ENCODE measurements around the gene KLF1. TPM values are rescaled to one million over a fixed set of nuclear protein-coding genes. Genes with fewer than 3 reads are reported as not detected.

KLF1 gene
- total and polyA plus RNA-seq, 2 of the 13 experiments (the other 11 are each of a cell fraction or from before 2014, with no cell fraction given): not detected

DNA sequence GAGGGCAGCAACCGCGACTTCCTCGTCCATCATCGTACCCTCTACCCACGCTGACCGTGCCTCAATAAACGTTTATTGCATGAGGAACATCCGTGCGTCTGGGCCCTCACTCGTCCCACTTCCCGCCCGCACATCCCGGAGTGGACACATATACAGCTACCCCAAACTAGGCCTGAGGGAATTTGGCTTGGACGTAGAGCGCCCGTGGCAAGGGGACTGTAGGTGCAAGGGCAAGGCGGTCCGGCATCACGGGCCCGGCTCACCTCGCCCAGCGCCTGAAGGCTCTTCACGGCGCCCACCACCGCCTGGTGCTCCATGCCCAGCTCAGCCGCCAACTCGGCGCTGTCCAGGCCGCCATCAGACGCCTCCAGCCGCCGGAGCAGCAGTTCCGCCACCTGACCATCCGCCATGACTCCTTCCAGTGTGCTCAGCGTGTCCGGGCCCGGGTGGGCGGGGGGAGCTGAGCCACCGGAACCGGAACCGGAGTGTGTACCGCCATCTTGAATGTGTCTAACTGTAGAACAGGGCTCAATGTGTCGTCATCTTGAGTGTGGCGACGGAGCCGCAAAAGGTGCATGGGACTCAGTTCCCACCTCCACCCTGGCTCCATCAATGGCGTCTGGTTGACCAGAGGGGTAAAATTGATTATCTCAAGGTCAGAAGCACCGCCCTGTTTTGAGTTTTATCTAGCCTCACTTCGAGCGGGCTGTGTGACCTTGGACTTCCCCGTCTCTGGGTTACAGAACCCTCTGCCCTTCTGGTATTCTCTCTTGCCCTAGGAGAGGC, 46.5 kb upstream of the KLF1 start, which contains the start of gene FARSA (continued):
- TF ChIP-seq ZNF773 (CRISPR knock-in tag; IDR thresholded peaks at IDR 0.05; ENCODE audit: borderline replicate concordance): no peak; the same call in 1 of the 2 replicates
- TF ChIP-seq ZMYM4 (CRISPR knock-in tag; IDR thresholded peaks at IDR 0.05): 0 out of 2 replicates have a peak, but pooled peaks have one; percentile 13
- TF ChIP-seq, protein P1, sequence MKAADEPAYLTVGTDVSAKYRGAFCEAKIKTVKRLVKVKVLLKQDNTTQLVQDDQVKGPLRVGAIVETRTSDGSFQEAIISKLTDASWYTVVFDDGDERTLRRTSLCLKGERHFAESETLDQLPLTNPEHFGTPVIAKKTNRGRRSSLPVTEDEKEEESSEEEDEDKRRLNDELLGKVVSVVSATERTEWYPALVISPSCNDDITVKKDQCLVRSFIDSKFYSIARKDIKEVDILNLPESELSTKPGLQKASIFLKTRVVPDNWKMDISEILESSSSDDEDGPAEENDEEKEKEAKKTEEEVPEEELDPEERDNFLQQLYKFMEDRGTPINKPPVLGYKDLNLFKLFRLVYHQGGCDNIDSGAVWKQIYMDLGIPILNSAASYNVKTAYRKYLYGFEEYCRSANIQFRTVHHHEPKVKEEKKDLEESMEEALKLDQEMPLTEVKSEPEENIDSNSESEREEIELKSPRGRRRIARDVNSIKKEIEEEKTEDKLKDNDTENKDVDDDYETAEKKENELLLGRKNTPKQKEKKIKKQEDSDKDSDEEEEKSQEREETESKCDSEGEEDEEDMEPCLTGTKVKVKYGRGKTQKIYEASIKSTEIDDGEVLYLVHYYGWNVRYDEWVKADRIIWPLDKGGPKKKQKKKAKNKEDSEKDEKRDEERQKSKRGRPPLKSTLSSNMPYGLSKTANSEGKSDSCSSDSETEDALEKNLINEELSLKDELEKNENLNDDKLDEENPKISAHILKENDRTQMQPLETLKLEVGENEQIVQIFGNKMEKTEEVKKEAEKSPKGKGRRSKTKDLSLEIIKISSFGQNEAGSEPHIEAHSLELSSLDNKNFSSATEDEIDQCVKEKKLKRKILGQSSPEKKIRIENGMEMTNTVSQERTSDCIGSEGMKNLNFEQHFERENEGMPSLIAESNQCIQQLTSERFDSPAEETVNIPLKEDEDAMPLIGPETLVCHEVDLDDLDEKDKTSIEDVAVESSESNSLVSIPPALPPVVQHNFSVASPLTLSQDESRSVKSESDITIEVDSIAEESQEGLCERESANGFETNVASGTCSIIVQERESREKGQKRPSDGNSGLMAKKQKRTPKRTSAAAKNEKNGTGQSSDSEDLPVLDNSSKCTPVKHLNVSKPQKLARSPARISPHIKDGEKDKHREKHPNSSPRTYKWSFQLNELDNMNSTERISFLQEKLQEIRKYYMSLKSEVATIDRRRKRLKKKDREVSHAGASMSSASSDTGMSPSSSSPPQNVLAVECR (CRISPR knock-in tag; IDR thresholded peaks at IDR 0.05; ENCODE audit: borderline replicate concordance): peak; percentile 98
- 0 out of 2 replicates have a peak, but pooled peaks have one; percentile 55 for TF ChIP-seq ZNF260 (CRISPR knock-in tag; IDR thresholded peaks at IDR 0.05; ENCODE audit: borderline replicate concordance, low read depth)
- TF ChIP-seq, protein P2, sequence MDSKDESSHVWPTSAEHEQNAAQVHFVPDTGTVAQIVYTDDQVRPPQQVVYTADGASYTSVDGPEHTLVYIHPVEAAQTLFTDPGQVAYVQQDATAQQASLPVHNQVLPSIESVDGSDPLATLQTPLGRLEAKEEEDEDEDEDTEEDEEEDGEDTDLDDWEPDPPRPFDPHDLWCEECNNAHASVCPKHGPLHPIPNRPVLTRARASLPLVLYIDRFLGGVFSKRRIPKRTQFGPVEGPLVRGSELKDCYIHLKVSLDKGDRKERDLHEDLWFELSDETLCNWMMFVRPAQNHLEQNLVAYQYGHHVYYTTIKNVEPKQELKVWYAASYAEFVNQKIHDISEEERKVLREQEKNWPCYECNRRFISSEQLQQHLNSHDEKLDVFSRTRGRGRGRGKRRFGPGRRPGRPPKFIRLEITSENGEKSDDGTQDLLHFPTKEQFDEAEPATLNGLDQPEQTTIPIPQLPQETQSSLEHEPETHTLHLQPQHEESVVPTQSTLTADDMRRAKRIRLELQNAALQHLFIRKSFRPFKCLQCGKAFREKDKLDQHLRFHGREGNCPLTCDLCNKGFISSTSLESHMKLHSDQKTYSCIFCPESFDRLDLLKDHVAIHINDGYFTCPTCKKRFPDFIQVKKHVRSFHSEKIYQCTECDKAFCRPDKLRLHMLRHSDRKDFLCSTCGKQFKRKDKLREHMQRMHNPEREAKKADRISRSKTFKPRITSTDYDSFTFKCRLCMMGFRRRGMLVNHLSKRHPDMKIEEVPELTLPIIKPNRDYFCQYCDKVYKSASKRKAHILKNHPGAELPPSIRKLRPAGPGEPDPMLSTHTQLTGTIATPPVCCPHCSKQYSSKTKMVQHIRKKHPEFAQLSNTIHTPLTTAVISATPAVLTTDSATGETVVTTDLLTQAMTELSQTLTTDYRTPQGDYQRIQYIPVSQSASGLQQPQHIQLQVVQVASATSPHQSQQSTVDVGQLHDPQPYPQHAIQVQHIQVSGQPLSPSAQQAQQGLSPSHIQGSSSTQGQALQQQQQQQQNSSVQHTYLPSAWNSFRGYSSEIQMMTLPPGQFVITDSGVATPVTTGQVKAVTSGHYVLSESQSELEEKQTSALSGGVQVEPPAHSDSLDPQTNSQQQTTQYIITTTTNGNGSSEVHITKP (CRISPR knock-in tag; IDR thresholded peaks at IDR 0.05; ENCODE audit: low read depth): no peak
- TF ChIP-seq, protein P3, sequence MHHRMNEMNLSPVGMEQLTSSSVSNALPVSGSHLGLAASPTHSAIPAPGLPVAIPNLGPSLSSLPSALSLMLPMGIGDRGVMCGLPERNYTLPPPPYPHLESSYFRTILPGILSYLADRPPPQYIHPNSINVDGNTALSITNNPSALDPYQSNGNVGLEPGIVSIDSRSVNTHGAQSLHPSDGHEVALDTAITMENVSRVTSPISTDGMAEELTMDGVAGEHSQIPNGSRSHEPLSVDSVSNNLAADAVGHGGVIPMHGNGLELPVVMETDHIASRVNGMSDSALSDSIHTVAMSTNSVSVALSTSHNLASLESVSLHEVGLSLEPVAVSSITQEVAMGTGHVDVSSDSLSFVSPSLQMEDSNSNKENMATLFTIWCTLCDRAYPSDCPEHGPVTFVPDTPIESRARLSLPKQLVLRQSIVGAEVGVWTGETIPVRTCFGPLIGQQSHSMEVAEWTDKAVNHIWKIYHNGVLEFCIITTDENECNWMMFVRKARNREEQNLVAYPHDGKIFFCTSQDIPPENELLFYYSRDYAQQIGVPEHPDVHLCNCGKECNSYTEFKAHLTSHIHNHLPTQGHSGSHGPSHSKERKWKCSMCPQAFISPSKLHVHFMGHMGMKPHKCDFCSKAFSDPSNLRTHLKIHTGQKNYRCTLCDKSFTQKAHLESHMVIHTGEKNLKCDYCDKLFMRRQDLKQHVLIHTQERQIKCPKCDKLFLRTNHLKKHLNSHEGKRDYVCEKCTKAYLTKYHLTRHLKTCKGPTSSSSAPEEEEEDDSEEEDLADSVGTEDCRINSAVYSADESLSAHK (CRISPR knock-in tag; IDR thresholded peaks at IDR 0.05; ENCODE audit: borderline replicate concordance): no peak
- TF ChIP-seq, protein P4, sequence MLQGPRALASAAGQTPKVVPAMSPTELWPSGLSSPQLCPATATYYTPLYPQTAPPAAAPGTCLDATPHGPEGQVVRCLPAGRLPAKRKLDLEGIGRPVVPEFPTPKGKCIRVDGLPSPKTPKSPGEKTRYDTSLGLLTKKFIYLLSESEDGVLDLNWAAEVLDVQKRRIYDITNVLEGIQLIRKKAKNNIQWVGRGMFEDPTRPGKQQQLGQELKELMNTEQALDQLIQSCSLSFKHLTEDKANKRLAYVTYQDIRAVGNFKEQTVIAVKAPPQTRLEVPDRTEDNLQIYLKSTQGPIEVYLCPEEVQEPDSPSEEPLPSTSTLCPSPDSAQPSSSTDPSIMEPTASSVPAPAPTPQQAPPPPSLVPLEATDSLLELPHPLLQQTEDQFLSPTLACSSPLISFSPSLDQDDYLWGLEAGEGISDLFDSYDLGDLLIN (CRISPR knock-in tag; IDR thresholded peaks at IDR 0.05; ENCODE audit: borderline replicate concordance): no peak
- TF ChIP-seq ZNF253 (CRISPR knock-in tag; IDR thresholded peaks at IDR 0.05; ENCODE audit: borderline replicate concordance): 0 out of 2 replicates have a peak, but pooled peaks have one; percentile 77
- no peak for TF ChIP-seq TEAD2 (CRISPR knock-in tag; IDR thresholded peaks at IDR 0.05)
- 0 out of 2 replicates have a peak, but pooled peaks have one; percentile 9 for TF ChIP-seq SRF (IDR thresholded peaks at IDR 0.05; ENCODE audit: low read depth, low read length)
- peak; percentile 87; the same call in 1 of the 2 replicates for TF ChIP-seq ZNF558 (CRISPR knock-in tag; IDR thresholded peaks at IDR 0.05; ENCODE audit: borderline replicate concordance)
- TF ChIP-seq HDAC1 (CRISPR knock-in tag; IDR thresholded peaks at IDR 0.05): peak; percentile 83
- TF ChIP-seq, protein P5, sequence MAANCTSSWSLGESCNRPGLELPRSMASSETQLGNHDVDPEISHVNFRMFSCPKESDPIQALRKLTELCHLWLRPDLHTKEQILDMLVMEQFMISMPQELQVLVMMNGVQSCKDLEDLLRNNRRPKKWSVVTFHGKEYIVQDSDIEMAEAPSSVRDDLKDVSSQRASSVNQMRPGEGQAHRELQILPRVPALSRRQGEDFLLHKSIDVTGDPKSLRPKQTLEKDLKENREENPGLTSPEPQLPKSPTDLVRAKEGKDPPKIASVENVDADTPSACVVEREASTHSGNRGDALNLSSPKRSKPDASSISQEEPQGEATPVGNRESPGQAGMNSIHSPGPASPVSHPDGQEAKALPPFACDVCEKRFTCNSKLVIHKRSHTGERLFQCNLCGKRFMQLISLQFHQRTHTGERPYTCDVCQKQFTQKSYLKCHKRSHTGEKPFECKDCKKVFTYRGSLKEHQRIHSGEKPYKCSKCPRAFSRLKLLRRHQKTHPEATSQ (CRISPR knock-in tag; IDR thresholded peaks at IDR 0.05; ENCODE audit: borderline replicate concordance): 0 out of 2 replicates have a peak, but pooled peaks have one; percentile 48
